Caco-2 (cell line): Measurements from ENCODE around the gene PARD6G. TPM values are rescaled to one million over a fixed set of nuclear protein-coding genes. Genes with fewer than 3 reads are reported as not detected.

ENCODE experiments used
- BruUV-seq: library from RNA; stranded (reverse); fragments of 400-500 nt; replicated peaks from 2 replicates; lab custom pipeline; 2021; lab: Mats Ljungman, UMichigan
- CTCF ChIA-PET: fragments of 300-600 bp; sonication (Branson Sonifier 250); formaldehyde crosslinking; loops from one replicate; lab custom pipeline; 2022; ENCODE audit warnings: antibody characterized with exemption; lab: Charles Lee
- POLR2A ChIA-PET: fragments of 300-600 bp; sonication (Branson Sonifier 250); formaldehyde crosslinking; loops from one replicate; lab custom pipeline; 2022; ENCODE audit warnings: antibody characterized with exemption; lab: Charles Lee
- DNase-seq, 2 experiments: peaks; one replicate each; pipeline versions ENCODE4 v3.0.0 to v3.0.0-alpha.2; 2020 to 2022
- H3K27me3 ChIP-seq: replicated peaks from 2 replicates; pipeline ENCODE4 v1.6.0; 2011; ENCODE audit warnings: low read length; ENCODE audit not compliant: control insufficient read depth, insufficient read depth
- H3K36me3 ChIP-seq: 2 replicates; pipeline ENCODE4 v1.5.1; 2011; ENCODE audit warnings: low read length; ENCODE audit not compliant: control insufficient read depth, insufficient read depth
- H3K4me1 ChIP-seq: fragments of 250-450 bp; sonication (Bioruptor Pico); 2 replicates; pipeline ENCODE4 v1.5.1; 2020; ENCODE audit warnings: mild to moderate bottlenecking
- H3K4me3 ChIP-seq: 2 replicates; pipeline ENCODE4 v1.5.1; 2011; ENCODE audit warnings: low read depth, mild to moderate bottlenecking, control low read depth, low read length
- H3K9me3 ChIP-seq: fragments of 250-450 bp; sonication (Bioruptor Pico); 2 replicates; pipeline ENCODE4 v1.5.1; 2020; ENCODE audit warnings: mild to moderate bottlenecking, moderate library complexity
- H3K27ac Mint-ChIP-seq: one replicate; pipeline ENCODE4 v1.8.0; 2022; ENCODE audit warnings: mixed read lengths; ENCODE audit not compliant: unreplicated experiment
- H3K27me3 Mint-ChIP-seq: one replicate; pipeline ENCODE4 v1.8.0; 2022; ENCODE audit warnings: mixed read lengths; ENCODE audit not compliant: insufficient read depth, unreplicated experiment
- H3K36me3 Mint-ChIP-seq: one replicate; pipeline ENCODE4 v1.8.0; 2022; ENCODE audit warnings: mild to moderate bottlenecking, mixed read lengths; ENCODE audit not compliant: insufficient read depth, unreplicated experiment
- H3K4me1 Mint-ChIP-seq: one replicate; pipeline ENCODE4 v1.8.0; 2022; ENCODE audit warnings: low read depth, mixed read lengths; ENCODE audit not compliant: unreplicated experiment
- H3K4me3 Mint-ChIP-seq: one replicate; pipeline ENCODE4 v1.8.0; 2022; ENCODE audit warnings: mild to moderate bottlenecking, moderate library complexity, mixed read lengths; ENCODE audit not compliant: unreplicated experiment
- H3K9me3 Mint-ChIP-seq: one replicate; pipeline ENCODE4 v1.8.0; 2022; ENCODE audit warnings: mixed read lengths; ENCODE audit not compliant: unreplicated experiment
- CTCF ChIP-seq, 2 experiments: fragments of 200-600 bp in 1 of 2; IDR thresholded peaks; 1 replicate in 1 of 2; 2 replicates in 1 of 2; pipeline versions ENCODE4 v1.5.1 to v1.8.0; 2011 to 2022; ENCODE audit warnings: antibody characterized with exemption in 1 of 2, control low read depth in 1 of 2, inconsistent platforms in 1 of 2, low read depth in 1 of 2, low read length in 1 of 2, mild to moderate bottlenecking in 1 of 2, moderate library complexity in 1 of 2; ENCODE audit not compliant: insufficient read depth in 1 of 2, severe bottlenecking in 1 of 2, unreplicated experiment in 1 of 2
- intact Hi-C: fragments of 100-400 bp; cut with micrococcal nuclease; formaldehyde crosslinking; loops from one replicate; pipeline ENCODE4 v1.10.0; 2022; ENCODE audit not compliant: unreplicated experiment
- total RNA-seq: library from RNA; stranded (reverse); gene quantifications from 2 replicates; pipeline ENCODE4 v1.2.3, GENCODE V29; 2022

PARD6G gene
- total RNA-seq, 1 experiment from 2014 or later = 1.3 TPM

GRCh38 chr18:80197528-80197927 lies 49.8 kb downstream of the PARD6G start:
- TF ChIP-seq CTCF (IDR thresholded peaks at IDR 0.05; ENCODE audit: insufficient read depth in 1 of 2, low read depth in 1 of 2, low read length in 1 of 2, severe bottlenecking in 1 of 2, unreplicated experiment in 1 of 2) = no peak
- H3K9me3 Mint-ChIP-seq = no peaks in the 10 kb centered on the region
- Histone ChIP-seq H3K9me3 (no peaks in the 10 kb centered on the region), H3K36me3 (no peaks in the 10 kb centered on the region), H3K27me3 (no peaks in the 10 kb centered on the region), H3K4me1 (no peaks in the 10 kb centered on the region), H3K4me3 (no peak overlapping the region)
- BruUV-seq = no TSS peak
- no peaks in the 10 kb centered on the region for H3K36me3 Mint-ChIP-seq
- intact Hi-C loops = no loop called here
- H3K4me3 Mint-ChIP-seq = no peak overlapping the region
- H3K27me3 Mint-ChIP-seq = no peaks in the 10 kb centered on the region
- H3K27ac Mint-ChIP-seq = no peak overlapping the region
- CTCF ChIA-PET = no interaction called here
- DNase-seq = no peak
- H3K4me1 Mint-ChIP-seq = no peaks in the 10 kb centered on the region
- POLR2A ChIA-PET = no interaction called here

GRCh38 chr18:80196528-80197320 lies 50.6 kb downstream of the PARD6G start:
- H3K4me3 Mint-ChIP-seq = no peak overlapping the region
- no peaks in the 10 kb centered on the region for H3K27me3 Mint-ChIP-seq
- no peak for DNase-seq
- no peak overlapping the region for H3K4me3 ChIP-seq
- H3K4me1 Mint-ChIP-seq = no peaks in the 10 kb centered on the region
- POLR2A ChIA-PET = no interaction called here
- H3K9me3 Mint-ChIP-seq = no peaks in the 10 kb centered on the region
- CTCF ChIA-PET = no interaction called here
- H3K4me1 ChIP-seq = no peaks in the 10 kb centered on the region
- TF ChIP-seq CTCF (IDR thresholded peaks at IDR 0.05; ENCODE audit: insufficient read depth in 1 of 2, low read depth in 1 of 2, low read length in 1 of 2, severe bottlenecking in 1 of 2, unreplicated experiment in 1 of 2) = no peak
- H3K36me3 Mint-ChIP-seq = no peaks in the 10 kb centered on the region
- no peaks in the 10 kb centered on the region for H3K36me3 ChIP-seq
- no peak overlapping the region for H3K27ac Mint-ChIP-seq
- H3K9me3 ChIP-seq = no peaks in the 10 kb centered on the region
- intact Hi-C loops = no loop called here
- no TSS peak for BruUV-seq
- H3K27me3 ChIP-seq = no peaks in the 10 kb centered on the region

- Histone ChIP-seq H3K4me3 (no peak overlapping the region), H3K36me3 (no peaks in the 10 kb centered on the region), H3K9me3 (no peaks in the 10 kb centered on the region), H3K4me1 (no peaks in the 10 kb centered on the region), H3K27me3 (no peaks in the 10 kb centered on the region)
- ChIA-PET POLR2A (no interaction called here), CTCF (no interaction called here)
- DNase-seq = no peak
- no peak for TF ChIP-seq CTCF (IDR thresholded peaks at IDR 0.05; ENCODE audit: insufficient read depth in 1 of 2, low read depth in 1 of 2, low read length in 1 of 2, severe bottlenecking in 1 of 2, unreplicated experiment in 1 of 2)
- H3K4me3 Mint-ChIP-seq = no peak overlapping the region
- no peak overlapping the region for H3K27ac Mint-ChIP-seq
- no peaks in the 10 kb centered on the region for H3K36me3 Mint-ChIP-seq
- no TSS peak for BruUV-seq
- H3K27me3 Mint-ChIP-seq = no peaks in the 10 kb centered on the region
- intact Hi-C loops = no loop called here
- no peaks in the 10 kb centered on the region for H3K4me1 Mint-ChIP-seq
- no peaks in the 10 kb centered on the region for H3K9me3 Mint-ChIP-seq
Observed at GRCh38 chr18:80194874-80195570, 52.3 kb downstream of the PARD6G start.
